HUES64 (cell line): Measurements from ENCODE around the gene FGF13.
A peak's percentile ranks its signal among the peaks of the same experiment; 100 is the strongest.

Experiments
- H3K27ac ChIP-seq: 2 replicates; pipeline ENCODE4 v1.7.0; 2013; ENCODE audit warnings: low read depth, low read length, inconsistent platforms
- H3K27me3 ChIP-seq: 2 replicates; pipeline ENCODE4 v1.6.1; 2013; ENCODE audit warnings: mild to moderate bottlenecking, low read length; ENCODE audit not compliant: insufficient read depth
- H3K36me3 ChIP-seq: 2 replicates; pipeline ENCODE4 v1.6.1; 2013; ENCODE audit warnings: mild to moderate bottlenecking, low read length; ENCODE audit not compliant: insufficient read depth
- H3K4me1 ChIP-seq: 2 replicates; pipeline ENCODE4 v1.6.1; 2013; ENCODE audit warnings: mild to moderate bottlenecking, low read length, moderate library complexity; ENCODE audit not compliant: insufficient read depth
- H3K4me3 ChIP-seq: 2 replicates; pipeline ENCODE4 v1.5.1; 2013; ENCODE audit warnings: mild to moderate bottlenecking, low read length, moderate library complexity
- H3K9ac ChIP-seq: 2 replicates; pipeline ENCODE4 v1.6.1; 2013; ENCODE audit warnings: mild to moderate bottlenecking, low read depth, low read length
- H3K9me3 ChIP-seq: 2 replicates; pipeline ENCODE4 v1.6.1; 2013; ENCODE audit warnings: low read depth, low read length; ENCODE audit not compliant: insufficient read depth
- WGBS: fragments of 150-250, 120-280 bp; methylation state at CpG from one replicate; pipeline ENCODE4 v1.1.7; 2013; ENCODE audit warnings: missing lambda C conversion rate; 5-methylcytosine and 5-hydroxymethylcytosine counted together

Gene FGF13

GRCh38 chrX:138710866-138711341 lies 613 bp downstream of the FGF13 start:
- H3K27me3 ChIP-seq: no peaks in the 10 kb centered on the region
- peak overlapping the region; percentile 73 for H3K9ac ChIP-seq
- H3K27ac ChIP-seq: peak overlapping the region; percentile 58; the same call in 1 of the 2 replicates
- peaks cover 24% of the 10 kb centered on the region for H3K36me3 ChIP-seq
- H3K4me1 ChIP-seq: no peaks in the 10 kb centered on the region; the same call in 1 of the 2 replicates
- WGBS: under 1% methylated on average over 50 of the region's 51 CpGs
- H3K4me3 ChIP-seq: peak overlapping the region; percentile 91
- H3K9me3 ChIP-seq: no peaks in the 10 kb centered on the region

DNA sequence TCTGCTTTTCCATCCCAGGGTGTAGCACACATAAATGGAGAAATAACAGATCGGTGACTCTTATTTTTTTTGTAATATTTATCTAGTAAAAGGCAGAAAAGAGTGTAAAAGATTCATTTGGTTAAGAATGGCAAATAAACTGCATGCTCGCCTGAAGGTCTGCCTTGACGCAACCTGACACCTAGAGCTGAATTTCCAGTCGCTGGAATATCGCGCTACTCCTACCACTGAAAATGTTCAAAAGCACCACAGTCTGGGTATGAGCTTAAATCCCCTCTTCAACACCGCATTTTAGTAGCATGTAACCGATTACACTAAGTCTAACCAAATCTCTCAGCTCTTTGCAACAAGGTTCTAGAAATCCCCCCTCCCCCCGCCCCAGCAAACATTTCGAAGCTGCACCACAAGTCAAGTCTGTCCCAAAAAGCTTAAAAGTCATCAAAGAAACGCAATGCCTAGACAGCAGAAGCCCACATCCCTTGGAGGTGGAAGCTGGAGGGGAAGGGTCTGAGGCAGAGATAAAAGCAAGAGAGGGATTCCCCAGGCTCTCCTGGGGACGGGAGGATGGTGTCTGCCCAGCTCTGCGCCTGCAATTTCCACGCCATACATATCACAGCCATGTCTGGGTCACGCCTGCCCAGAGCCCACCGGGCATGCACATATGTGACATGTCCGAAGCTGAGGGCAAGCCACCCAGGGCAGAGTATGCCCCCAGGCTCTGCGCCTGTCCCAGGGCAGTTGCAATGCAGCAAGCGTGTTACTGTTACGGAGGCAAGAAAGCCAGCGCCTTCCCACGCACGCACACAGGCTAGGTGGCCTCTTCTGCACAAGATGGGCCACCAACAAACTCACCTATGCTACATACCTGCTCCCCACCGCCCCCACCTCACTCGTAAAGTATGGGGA lies 1.4 kb downstream of the FGF13 start:
- no peaks in the 10 kb centered on the region for H3K9me3 ChIP-seq
- no peak overlapping the region for H3K27ac ChIP-seq
- H3K4me1 ChIP-seq: no peaks in the 10 kb centered on the region; the same call in 1 of the 2 replicates
- H3K27me3 ChIP-seq: no peaks in the 10 kb centered on the region
- peak overlapping the region; percentile 91 for H3K4me3 ChIP-seq
- WGBS: under 1% methylated on average over 21 of the region's 25 CpGs
- peaks cover 25% of the 10 kb centered on the region for H3K36me3 ChIP-seq
- peak overlapping the region; percentile 73 for H3K9ac ChIP-seq

DNA sequence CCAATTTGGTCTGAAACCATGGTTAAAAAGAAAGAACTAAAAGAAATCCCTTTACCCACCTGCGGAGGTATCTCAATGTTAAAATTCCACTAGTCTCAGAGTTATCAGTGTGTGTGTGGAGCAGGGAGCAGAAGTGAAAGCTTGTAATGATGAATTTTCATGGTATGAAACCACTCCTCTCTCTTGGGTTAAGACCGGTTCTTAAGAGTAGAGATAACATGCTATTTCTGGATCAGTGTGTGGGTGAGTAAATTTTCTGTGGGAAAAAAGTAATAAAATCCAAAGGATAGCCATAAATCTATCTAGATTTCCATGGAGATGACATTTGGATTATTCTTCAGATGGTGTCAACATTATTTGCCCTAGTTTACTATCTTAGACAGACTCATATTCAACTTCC lies 3.2 kb downstream of the FGF13 start:
- no peak overlapping the region for H3K4me3 ChIP-seq
- WGBS: 88% methylated on average over 1 of the region's 2 CpGs
- H3K4me1 ChIP-seq: no peaks in the 10 kb centered on the region; the same call in 1 of the 2 replicates
- no peaks in the 10 kb centered on the region for H3K9me3 ChIP-seq
- H3K9ac ChIP-seq: no peak overlapping the region
- H3K27me3 ChIP-seq: no peaks in the 10 kb centered on the region
- no peak overlapping the region for H3K27ac ChIP-seq
- H3K36me3 ChIP-seq: peaks cover 28% of the 10 kb centered on the region

- no peak overlapping the region for H3K9ac ChIP-seq
- H3K4me1 ChIP-seq: no peaks in the 10 kb centered on the region
- H3K27ac ChIP-seq: no peak overlapping the region
- 95% methylated on average over 4 of the region's 4 CpGs for WGBS
- H3K27me3 ChIP-seq: no peaks in the 10 kb centered on the region
- peaks cover 47% of the 10 kb centered on the region for H3K36me3 ChIP-seq
- H3K9me3 ChIP-seq: no peaks in the 10 kb centered on the region
- H3K4me3 ChIP-seq: no peak overlapping the region
Measured at GRCh38 chrX:138704596-138704995, 6.9 kb downstream of the FGF13 start.

DNA sequence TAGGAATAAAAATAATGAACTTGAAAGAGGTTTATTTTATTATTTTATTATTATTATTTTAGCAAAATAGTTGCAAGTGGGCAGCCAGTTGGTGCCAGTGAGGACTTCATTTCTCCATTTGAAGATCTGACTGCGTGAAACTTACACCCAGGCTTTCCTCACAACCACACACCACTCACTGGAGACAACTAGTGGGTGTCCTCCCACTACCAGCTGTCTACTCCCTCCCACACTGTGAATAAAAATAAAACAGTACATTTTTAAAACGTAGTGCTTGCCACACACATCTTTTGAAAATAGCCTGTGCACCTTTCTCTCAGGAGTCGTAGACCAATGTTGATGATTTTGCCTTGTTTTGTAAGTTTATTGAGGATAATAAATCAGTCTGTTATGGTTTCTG lies 7.4 kb downstream of the FGF13 start:
- WGBS: 97% methylated on average over 3 of the region's 3 CpGs
- Histone ChIP-seq H3K9me3 (no peaks in the 10 kb centered on the region), H3K27ac (no peak overlapping the region), H3K9ac (no peak overlapping the region), H3K36me3 (peaks cover 47% of the 10 kb centered on the region), H3K4me1 (no peaks in the 10 kb centered on the region), H3K27me3 (no peaks in the 10 kb centered on the region), H3K4me3 (no peak overlapping the region)

GRCh38 chrX:138692591-138692990 lies 18.9 kb downstream of the FGF13 start:
- no peaks in the 10 kb centered on the region for H3K9me3 ChIP-seq
- H3K27ac ChIP-seq: no peak overlapping the region
- no peak overlapping the region for H3K4me3 ChIP-seq
- H3K36me3 ChIP-seq: no peaks in the 10 kb centered on the region
- WGBS: no CpG with 5 or more reads among the region's 1 CpG
- H3K9ac ChIP-seq: no peak overlapping the region
- H3K27me3 ChIP-seq: no peaks in the 10 kb centered on the region
- no peaks in the 10 kb centered on the region for H3K4me1 ChIP-seq

DNA sequence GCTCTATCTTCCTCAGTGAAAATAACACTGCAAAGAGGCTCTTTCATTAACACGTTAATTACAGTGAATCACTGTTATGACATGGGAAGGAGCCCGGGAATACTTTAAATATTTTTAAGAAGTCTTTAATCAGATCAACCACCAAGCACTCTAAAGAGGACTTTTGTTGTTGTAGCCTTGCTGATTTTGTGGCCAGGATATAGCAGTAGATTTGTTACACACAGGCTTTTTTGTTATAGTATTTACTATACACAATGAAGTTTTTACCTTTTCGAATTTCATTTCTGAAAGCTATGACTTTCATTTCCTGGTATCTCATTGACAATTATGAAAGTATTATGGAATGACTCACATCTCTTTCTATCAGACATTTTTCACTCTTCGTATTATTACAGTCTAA lies 20.3 kb downstream of the FGF13 start:
- Histone ChIP-seq H3K27me3 (no peaks in the 10 kb centered on the region), H3K9me3 (no peaks in the 10 kb centered on the region), H3K27ac (no peak overlapping the region), H3K4me1 (no peaks in the 10 kb centered on the region), H3K4me3 (no peak overlapping the region), H3K36me3 (no peaks in the 10 kb centered on the region), H3K9ac (no peak overlapping the region)
- no CpG with 5 or more reads among the region's 4 CpGs for WGBS

GRCh38 chrX:138690591-138690990 lies 20.9 kb downstream of the FGF13 start:
- Histone ChIP-seq H3K27ac (no peak overlapping the region), H3K4me1 (no peaks in the 10 kb centered on the region)

GRCh38 chrX:138683600-138683999 lies 27.9 kb downstream of the FGF13 start:
- H3K4me3 ChIP-seq: no peak overlapping the region
- 98% methylated on average over 4 of the region's 4 CpGs for WGBS
- no peak overlapping the region for H3K9ac ChIP-seq
- H3K27me3 ChIP-seq: no peaks in the 10 kb centered on the region
- H3K4me1 ChIP-seq: no peaks in the 10 kb centered on the region
- H3K36me3 ChIP-seq: no peaks in the 10 kb centered on the region
- H3K9me3 ChIP-seq: no peaks in the 10 kb centered on the region
- H3K27ac ChIP-seq: no peak overlapping the region

More at GRCh38 chrX:138690591-138690990, 20.9 kb downstream of the FGF13 start:
- no peaks in the 10 kb centered on the region for H3K36me3 ChIP-seq
- H3K9ac ChIP-seq: no peak overlapping the region
- H3K27me3 ChIP-seq: no peaks in the 10 kb centered on the region
- H3K9me3 ChIP-seq: no peaks in the 10 kb centered on the region
- no peak overlapping the region for H3K4me3 ChIP-seq

- Histone ChIP-seq H3K36me3 (no peaks in the 10 kb centered on the region), H3K27me3 (no peaks in the 10 kb centered on the region), H3K4me1 (peaks cover 12% of the 10 kb centered on the region), H3K4me3 (no peak overlapping the region), H3K9me3 (no peaks in the 10 kb centered on the region), H3K27ac (no peak overlapping the region), H3K9ac (no peak overlapping the region)
- WGBS: 10% methylated on average over 1 of the region's 2 CpGs
Measured at GRCh38 chrX:138669693-138670092, 41.8 kb downstream of the FGF13 start.

GRCh38 chrX:138664466-138664865 lies 47.1 kb downstream of the FGF13 start:
- no peak overlapping the region for H3K9ac ChIP-seq
- H3K36me3 ChIP-seq: no peaks in the 10 kb centered on the region
- no peak overlapping the region for H3K27ac ChIP-seq
- no peak overlapping the region for H3K4me3 ChIP-seq
- WGBS: 80% methylated on average over 1 of the region's 1 CpG
- peaks cover 8% of the 10 kb centered on the region for H3K4me1 ChIP-seq
- H3K9me3 ChIP-seq: no peaks in the 10 kb centered on the region
- H3K27me3 ChIP-seq: no peaks in the 10 kb centered on the region
